Trophoblast cell (in vitro differentiated cells and primary cell): ENCODE results near the gene CCT5.
"Not testable (repeated sequence)": the region's sequence is repeated elsewhere in the genome, so short reads cannot be mapped to it uniquely, and the experiment has no call there.

Experiments
- DNase-seq, 2 donors: peaks; one replicate each; pipeline ENCODE4 v3.0.0-alpha.2; 2016
- H2AFZ ChIP-seq: 2 replicates; pipeline ENCODE4 v1.6.1; 2013; ENCODE audit warnings: low read length, moderate library complexity, mild to moderate bottlenecking; ENCODE audit not compliant: insufficient read depth, poor library complexity
- H2AK5ac ChIP-seq: 2 replicates; pipeline ENCODE4 v1.6.1; 2013; ENCODE audit warnings: mild to moderate bottlenecking, low read length
- H2BK120ac ChIP-seq: 2 replicates; pipeline ENCODE4 v1.6.1; 2013; ENCODE audit warnings: low read length, mild to moderate bottlenecking, moderate library complexity; ENCODE audit not compliant: insufficient read depth, poor library complexity
- H2BK12ac ChIP-seq: 2 replicates; pipeline ENCODE4 v1.6.1; 2013; ENCODE audit warnings: mild to moderate bottlenecking, low read length, moderate library complexity
- H2BK5ac ChIP-seq: 2 replicates; pipeline ENCODE4 v1.6.1; 2013; ENCODE audit warnings: low read length, low read depth, moderate library complexity, mild to moderate bottlenecking; ENCODE audit not compliant: poor library complexity
- H3K14ac ChIP-seq: 2 replicates; pipeline ENCODE4 v1.6.1; 2013; ENCODE audit warnings: mild to moderate bottlenecking, low read length
- H3K18ac ChIP-seq: 2 replicates; pipeline ENCODE4 v1.6.1; 2013; ENCODE audit warnings: mild to moderate bottlenecking, low read length
- H3K23ac ChIP-seq: 2 replicates; pipeline ENCODE4 v1.6.1; 2013; ENCODE audit warnings: low read length
- H3K27ac ChIP-seq: 2 replicates; pipeline ENCODE4 v1.5.1; 2013; ENCODE audit warnings: low read depth, mild to moderate bottlenecking, inconsistent platforms, low read length, moderate library complexity
- H3K27me3 ChIP-seq: 2 replicates; pipeline ENCODE4 v1.6.1; 2013; ENCODE audit warnings: inconsistent platforms, mild to moderate bottlenecking, low read length, moderate library complexity; ENCODE audit not compliant: insufficient read depth
- H3K36me3 ChIP-seq, 2 experiments: 1 replicate in 1 of 2; 2 replicates in 1 of 2; pipeline ENCODE4 v1.6.1; 2013; ENCODE audit warnings: low read length in 2 of 2, mild to moderate bottlenecking in 2 of 2, moderate library complexity in 1 of 2; ENCODE audit not compliant: insufficient read depth in 2 of 2, control insufficient read depth in 1 of 2
- H3K4ac ChIP-seq: 2 replicates; pipeline ENCODE4 v1.6.1; 2013; ENCODE audit warnings: low read depth, mild to moderate bottlenecking, low read length, moderate library complexity
- H3K4me1 ChIP-seq, 2 experiments: 1 replicate in 1 of 2; 2 replicates in 1 of 2; pipeline ENCODE4 v1.6.1; 2013; ENCODE audit warnings: low read length in 2 of 2, mild to moderate bottlenecking in 2 of 2, moderate library complexity in 1 of 2; ENCODE audit not compliant: insufficient read depth in 2 of 2, control insufficient read depth in 1 of 2
- H3K4me2 ChIP-seq: 2 replicates; pipeline ENCODE4 v1.6.1; 2013; ENCODE audit warnings: inconsistent platforms, mild to moderate bottlenecking, low read length, moderate library complexity
- H3K4me3 ChIP-seq: 2 replicates; pipeline ENCODE4 v1.5.1; 2013; ENCODE audit warnings: mild to moderate bottlenecking, low read depth, low read length, inconsistent platforms
- H3K79me1 ChIP-seq: one replicate; pipeline ENCODE4 v1.6.1; 2013; ENCODE audit warnings: low read length
- H3K79me2 ChIP-seq: 2 replicates; pipeline ENCODE4 v1.6.1; 2013; ENCODE audit warnings: low read length, mild to moderate bottlenecking; ENCODE audit not compliant: control insufficient read depth, insufficient read depth, poor library complexity
- H3K9ac ChIP-seq: 2 replicates; pipeline ENCODE4 v1.6.1; 2013; ENCODE audit warnings: mild to moderate bottlenecking, low read length
- H3K9me3 ChIP-seq: 2 replicates; pipeline ENCODE4 v1.6.1; 2013; ENCODE audit warnings: low read depth, mild to moderate bottlenecking, control low read depth, inconsistent platforms, low read length; ENCODE audit not compliant: insufficient read depth
- H4K12ac ChIP-seq: 2 replicates; pipeline ENCODE4 v1.6.1; 2013; ENCODE audit warnings: low read depth, mild to moderate bottlenecking, low read length, moderate library complexity
- H4K8ac ChIP-seq: 2 replicates; pipeline ENCODE4 v1.6.1; 2013; ENCODE audit warnings: low read depth, mild to moderate bottlenecking, low read length, moderate library complexity
- H4K91ac ChIP-seq: one replicate; pipeline ENCODE4 v1.6.1; 2013; ENCODE audit warnings: low read depth, mild to moderate bottlenecking, low read length, moderate library complexity
- WGBS: extraction: QIAGEN DNeasy Blood & Tissue Kit; methylation state at CpG from one replicate; pipeline ENCODE4 v1.1.7; 2013; ENCODE audit warnings: missing lambda C conversion rate; ENCODE audit not compliant: insufficient read length, insufficient coverage; ENCODE audit errors: extremely low coverage; 5-methylcytosine and 5-hydroxymethylcytosine counted together

Gene CCT5

GRCh38 chr5:10308844-10309243, 58.8 kb downstream of the CCT5 start:
- WGBS, result no CpG with 5 or more reads among the region's 6 CpGs
- no peak overlapping the region for H2BK120ac ChIP-seq
- H3K27me3 ChIP-seq, result no peaks in the 10 kb centered on the region
- H3K18ac ChIP-seq, result no peak overlapping the region
- H4K91ac ChIP-seq, result no peak overlapping the region
- no peak overlapping the region for H3K4ac ChIP-seq
- no peak overlapping the region for H2BK12ac ChIP-seq
- H3K14ac ChIP-seq, result no peak overlapping the region
- no peak overlapping the region for H4K12ac ChIP-seq
- DNase-seq, result no peak
- H2AFZ ChIP-seq, result no peak overlapping the region
- H3K9ac ChIP-seq, result no peak overlapping the region
- peaks cover 0 to 3% of the 10 kb centered on the region in 2 experiments for H3K4me1 ChIP-seq
- no peak overlapping the region for H3K4me2 ChIP-seq
- H3K79me1 ChIP-seq, result peaks cover 6% of the 10 kb centered on the region
- H3K23ac ChIP-seq, result no peak overlapping the region
- H3K79me2 ChIP-seq, result peaks cover 2% of the 10 kb centered on the region
- no peak overlapping the region for H4K8ac ChIP-seq
- H3K36me3 ChIP-seq, result no peaks in the 10 kb centered on the region
- H2BK5ac ChIP-seq, result no peak overlapping the region
- no peak overlapping the region for H3K4me3 ChIP-seq
- H3K9me3 ChIP-seq, result peaks cover 1% of the 10 kb centered on the region
- H3K27ac ChIP-seq, result no peak overlapping the region
- H2AK5ac ChIP-seq, result no peak overlapping the region

GRCh38 chr5:10310066-10310779, 60.1 kb downstream of the CCT5 start:
- no peaks in the 10 kb centered on the region for H3K36me3 ChIP-seq
- H2AK5ac ChIP-seq, result no peak overlapping the region
- no peak overlapping the region for H2AFZ ChIP-seq
- peaks cover 6% of the 10 kb centered on the region for H3K79me1 ChIP-seq
- H3K4ac ChIP-seq, result no peak overlapping the region
- no peak overlapping the region for H2BK5ac ChIP-seq
- H3K4me3 ChIP-seq, result no peak overlapping the region
- no peak overlapping the region for H2BK120ac ChIP-seq
- WGBS, result no CpG with 5 or more reads among the region's 8 CpGs
- no peak overlapping the region for H4K91ac ChIP-seq
- H3K9me3 ChIP-seq, result peaks cover 1% of the 10 kb centered on the region
- DNase-seq, result peak; percentile 52 to 62
- peaks cover 0 to 3% of the 10 kb centered on the region in 2 experiments for H3K4me1 ChIP-seq
- no peak overlapping the region for H3K18ac ChIP-seq
- H3K9ac ChIP-seq, result no peak overlapping the region
- H3K14ac ChIP-seq, result no peak overlapping the region
- H3K79me2 ChIP-seq, result peaks cover 2% of the 10 kb centered on the region
- no peak overlapping the region for H4K12ac ChIP-seq
- no peak overlapping the region for H2BK12ac ChIP-seq
- H3K23ac ChIP-seq, result no peak overlapping the region
- H3K27me3 ChIP-seq, result no peaks in the 10 kb centered on the region
- no peak overlapping the region for H3K27ac ChIP-seq
- no peak overlapping the region for H4K8ac ChIP-seq
- no peak overlapping the region for H3K4me2 ChIP-seq

GRCh38 chr5:10310835-10311570, 60.9 kb downstream of the CCT5 start:
- not testable (repeated sequence) for DNase-seq, H2BK120ac ChIP-seq, H3K14ac ChIP-seq

GRCh38 chr5:10311595-10312425, 61.7 kb downstream of the CCT5 start:
- Histone ChIP-seq H4K12ac (no peak overlapping the region), H3K4ac (no peak overlapping the region), H3K36me3 (no peaks in the 10 kb centered on the region), H3K14ac (no peak overlapping the region), H3K9me3 (peaks cover 1% of the 10 kb centered on the region), H4K8ac (no peak overlapping the region), H2AK5ac (no peak overlapping the region), H3K4me1 (peaks cover 0 to 3% of the 10 kb centered on the region in 2 experiments), H3K18ac (no peak overlapping the region), H3K23ac (no peak overlapping the region), H3K4me3 (no peak overlapping the region), H2BK5ac (no peak overlapping the region), H3K27ac (no peak overlapping the region), H3K79me1 (peaks cover 6% of the 10 kb centered on the region), H3K79me2 (peaks cover 2% of the 10 kb centered on the region), H3K27me3 (no peaks in the 10 kb centered on the region), H2AFZ (no peak overlapping the region), H3K9ac (no peak overlapping the region), H3K4me2 (no peak overlapping the region), H2BK120ac (no peak overlapping the region), H2BK12ac (no peak overlapping the region), H4K91ac (no peak overlapping the region)
- WGBS, result no CpG with 5 or more reads among the region's 10 CpGs
- no peak for DNase-seq

More at GRCh38 chr5:10310835-10311570, 60.9 kb downstream of the CCT5 start:
- not testable (repeated sequence) for H3K79me2 ChIP-seq, H3K4me2 ChIP-seq, H2BK12ac ChIP-seq, H3K23ac ChIP-seq, H3K9me3 ChIP-seq, H4K8ac ChIP-seq, H3K4me1 ChIP-seq, H3K27ac ChIP-seq, H3K27me3 ChIP-seq, H3K4ac ChIP-seq, H3K4me3 ChIP-seq, H2AK5ac ChIP-seq, H3K18ac ChIP-seq, H3K9ac ChIP-seq, H4K91ac ChIP-seq, H2AFZ ChIP-seq, H3K79me1 ChIP-seq, H4K12ac ChIP-seq, H2BK5ac ChIP-seq, H3K36me3 ChIP-seq
- no CpG with 5 or more reads among the region's 8 CpGs for WGBS
